PC-9 (cell line): Measurements from ENCODE around the gene COL5A1.

Source experiments
- CTCF ChIP-seq: fragments of 200-600 bp; sonication (generic); conservative IDR thresholded peaks from 2 replicates; pipeline ENCODE4 v1.6.1; 2017; ENCODE audit warnings: mixed run types, antibody characterized with exemption, mild to moderate bottlenecking, moderate library complexity
- EZH2 ChIP-seq: fragments of 200-600 bp; sonication (generic); IDR thresholded peaks from 2 replicates; pipeline ENCODE4 v1.8.0; 2017; ENCODE audit warnings: antibody characterized with exemption, low read depth

GRCh38 chr9:134743853-134744252 lies 102.2 kb downstream of the COL5A1 start:
- TF ChIP-seq CTCF, result no peak
- TF ChIP-seq EZH2, result no peak
